Skeletal muscle satellite cell (primary cell): Measurements from ENCODE around the gene CREB3L2.

Source experiments
- H3K27me3 ChIP-seq: 2 replicates; pipeline ENCODE4 v1.7.0; 2013; ENCODE audit warnings: low read length; ENCODE audit not compliant: control insufficient read depth, insufficient read depth
- H3K36me3 ChIP-seq: 2 replicates; pipeline ENCODE4 v1.7.0; 2013; ENCODE audit warnings: mild to moderate bottlenecking, control low read depth, low read length; ENCODE audit not compliant: insufficient read depth
- H3K4me1 ChIP-seq: 2 replicates; pipeline ENCODE4 v1.7.0; 2013; ENCODE audit warnings: low read length; ENCODE audit not compliant: control insufficient read depth, insufficient read depth
- H3K4me2 ChIP-seq: 2 replicates; pipeline ENCODE4 v1.7.0; 2013; ENCODE audit warnings: mild to moderate bottlenecking, low read length
- H3K4me3 ChIP-seq: 2 replicates; pipeline ENCODE4 v1.7.0; 2013; ENCODE audit warnings: low read length
- H3K9ac ChIP-seq: 2 replicates; pipeline ENCODE4 v1.7.0; 2013; ENCODE audit warnings: mild to moderate bottlenecking, low read depth, low read length, moderate library complexity
- H3K9me3 ChIP-seq: replicated peaks from 2 replicates; pipeline ENCODE4 v1.7.0; 2013; ENCODE audit warnings: mild to moderate bottlenecking, control low read depth, low read length

The CREB3L2 gene

DNA sequence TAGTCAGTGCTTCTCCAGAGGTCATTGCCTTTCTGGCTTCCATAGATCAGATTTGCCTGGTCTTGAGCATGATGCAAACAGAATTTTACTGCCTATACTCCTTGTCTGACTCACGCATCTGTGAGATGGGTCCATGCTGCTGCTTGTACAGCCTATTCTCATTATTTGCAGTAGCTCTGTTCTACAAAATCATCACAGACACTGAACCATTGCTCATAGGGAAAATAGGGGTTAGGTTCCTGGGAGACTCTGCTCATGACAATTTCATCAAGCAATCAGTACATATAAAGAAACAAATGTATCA, 7.4 kb upstream of the CREB3L2 start:
- H3K9me3 ChIP-seq, result no peaks in the 10 kb centered on the region
- no peaks in the 10 kb centered on the region for H3K4me1 ChIP-seq
- H3K36me3 ChIP-seq, result no peaks in the 10 kb centered on the region
- H3K9ac ChIP-seq, result no peak overlapping the region
- peaks cover 3% of the 10 kb centered on the region for H3K27me3 ChIP-seq
- no peak overlapping the region for H3K4me2 ChIP-seq
- H3K4me3 ChIP-seq, result no peak overlapping the region

DNA sequence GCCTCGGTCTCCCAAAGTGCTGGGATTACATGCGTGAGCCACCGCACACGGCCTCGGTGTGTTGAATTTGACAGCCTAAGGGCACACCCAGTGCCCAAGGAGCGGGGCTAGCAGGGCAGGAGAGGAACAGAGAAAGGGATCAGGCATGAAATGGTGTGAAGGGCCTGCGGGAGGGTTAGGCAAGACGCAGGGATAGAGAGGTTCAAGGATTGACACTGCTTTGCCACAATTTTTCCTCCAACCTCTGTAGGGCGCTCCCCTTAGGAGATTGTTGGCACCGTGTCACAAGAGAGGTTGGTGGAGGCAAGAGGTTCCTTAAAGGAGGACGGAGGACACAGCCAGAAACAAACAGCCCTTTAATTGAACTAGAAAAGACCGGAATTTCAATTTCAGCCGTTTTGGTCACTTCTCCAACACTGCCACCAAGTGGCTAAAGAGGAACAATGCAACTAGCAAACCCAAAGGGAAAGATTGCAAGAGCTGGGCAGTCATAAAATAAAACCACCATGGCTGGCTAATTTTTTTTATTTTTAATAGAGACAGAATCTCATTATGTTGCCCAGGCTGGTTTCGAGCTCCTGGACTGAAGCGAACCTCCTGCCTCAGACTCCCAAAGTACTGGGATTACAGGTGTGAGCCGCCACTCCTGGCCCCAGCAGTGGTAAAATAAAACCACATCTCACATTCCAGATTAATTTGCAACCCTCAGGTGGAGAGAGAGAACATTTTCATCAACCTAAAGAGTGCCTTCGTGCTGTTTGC, 6.9 kb upstream of the CREB3L2 start:
- H3K4me3 ChIP-seq, result no peak overlapping the region
- H3K9me3 ChIP-seq, result no peaks in the 10 kb centered on the region
- no peaks in the 10 kb centered on the region for H3K4me1 ChIP-seq
- peak overlapping the region; percentile 46 for H3K4me2 ChIP-seq
- no peaks in the 10 kb centered on the region for H3K36me3 ChIP-seq
- peaks cover 3% of the 10 kb centered on the region for H3K27me3 ChIP-seq
- H3K9ac ChIP-seq, result peak overlapping the region; percentile 65

DNA sequence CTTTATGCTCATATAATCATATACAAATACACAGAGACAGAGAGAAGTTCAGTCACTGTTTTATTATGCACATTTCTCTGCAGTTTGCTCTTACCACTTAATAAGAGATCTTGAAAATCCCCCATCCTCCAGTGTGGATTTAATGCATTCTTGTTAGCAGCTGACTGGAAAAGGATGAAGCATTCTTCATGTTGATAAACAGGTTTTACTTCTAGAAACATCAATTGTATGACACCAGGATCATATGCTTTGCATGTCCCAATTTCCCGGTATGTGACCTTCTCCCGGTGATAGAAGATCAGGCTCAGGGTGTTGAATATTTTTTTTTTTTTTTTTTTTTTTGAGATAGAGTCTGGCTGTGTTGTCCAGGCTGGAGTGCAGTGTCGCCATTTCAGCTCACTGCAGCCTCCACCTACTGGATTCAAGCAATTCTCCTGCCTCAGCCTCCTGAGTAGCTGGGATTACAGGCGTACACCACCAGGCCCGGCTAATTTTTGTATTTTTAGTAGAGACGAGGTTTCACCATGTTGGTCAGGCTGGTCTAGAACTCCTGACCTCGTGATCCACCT, 6.2 kb upstream of the CREB3L2 start:
- Histone ChIP-seq H3K4me3 (no peak overlapping the region), H3K9ac (no peak overlapping the region), H3K36me3 (no peaks in the 10 kb centered on the region), H3K4me1 (no peaks in the 10 kb centered on the region), H3K9me3 (no peaks in the 10 kb centered on the region), H3K27me3 (peaks cover 3% of the 10 kb centered on the region), H3K4me2 (no peak overlapping the region)

GRCh38 chr7:138006106-138006505, 4.2 kb upstream of the CREB3L2 start:
- Histone ChIP-seq H3K4me3 (no peak overlapping the region), H3K27me3 (no peaks in the 10 kb centered on the region), H3K4me2 (no peak overlapping the region), H3K36me3 (peaks cover 3% of the 10 kb centered on the region), H3K9me3 (no peaks in the 10 kb centered on the region), H3K4me1 (no peaks in the 10 kb centered on the region), H3K9ac (no peak overlapping the region)

GRCh38 chr7:138004936-138005335, 3.0 kb upstream of the CREB3L2 start:
- Histone ChIP-seq H3K4me2 (no peak overlapping the region), H3K9me3 (no peaks in the 10 kb centered on the region), H3K4me3 (no peak overlapping the region), H3K36me3 (peaks cover 4% of the 10 kb centered on the region), H3K4me1 (peaks cover under 1% of the 10 kb centered on the region), H3K9ac (no peak overlapping the region), H3K27me3 (no peaks in the 10 kb centered on the region)

- Histone ChIP-seq H3K9ac (no peak overlapping the region), H3K9me3 (no peaks in the 10 kb centered on the region), H3K4me3 (no peak overlapping the region), H3K4me1 (peaks cover 9% of the 10 kb centered on the region), H3K27me3 (no peaks in the 10 kb centered on the region), H3K4me2 (no peak overlapping the region), H3K36me3 (peaks cover 10% of the 10 kb centered on the region)
These were observed 2.2 kb upstream of the CREB3L2 start for GRCh38 chr7:138004046-138004445.

GRCh38 chr7:138002828-138003189, 923 bp upstream of the CREB3L2 start:
- no peaks in the 10 kb centered on the region for H3K27me3 ChIP-seq
- peak overlapping the region; percentile 42 for H3K4me2 ChIP-seq
- H3K36me3 ChIP-seq, result peaks cover 22% of the 10 kb centered on the region
- no peak overlapping the region for H3K4me3 ChIP-seq
- H3K9me3 ChIP-seq, result no peaks in the 10 kb centered on the region
- peak overlapping the region; percentile 20 for H3K9ac ChIP-seq
- H3K4me1 ChIP-seq, result peaks cover 22% of the 10 kb centered on the region

DNA sequence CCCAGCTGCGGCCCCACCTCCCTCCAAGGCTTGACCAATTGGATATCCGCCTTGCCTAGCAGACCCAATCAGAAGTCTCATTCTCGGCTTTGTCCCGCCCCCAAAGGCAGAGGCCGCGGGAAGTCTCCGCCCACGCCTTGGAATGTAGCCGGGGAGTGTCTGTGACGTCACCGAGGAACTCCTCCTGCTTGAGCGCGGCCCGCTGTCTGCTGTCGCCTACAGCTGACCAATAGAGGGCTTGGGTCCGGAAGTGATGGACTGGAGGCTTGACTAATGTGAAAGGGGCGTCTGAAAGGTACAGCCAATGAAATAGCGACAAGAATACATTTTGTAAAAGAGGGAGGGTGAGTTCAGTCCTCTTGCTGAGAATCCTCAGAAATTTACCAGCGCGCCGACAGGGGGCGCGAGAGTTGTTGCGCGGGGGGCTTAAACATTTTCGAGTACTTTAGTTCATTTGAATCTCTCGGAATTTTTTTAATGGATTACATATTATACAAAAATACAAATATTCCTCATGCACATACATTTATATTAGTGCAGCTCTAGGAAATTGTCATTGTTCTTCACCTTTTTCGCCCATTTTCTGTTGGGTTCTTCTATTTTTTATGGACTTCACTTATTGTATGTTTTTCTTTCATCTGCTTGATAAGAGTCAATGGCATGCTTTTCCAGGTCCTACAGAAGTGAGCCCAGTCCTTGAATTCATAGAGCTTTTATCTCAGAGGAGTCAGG, 376 bp upstream of the CREB3L2 start:
- peaks cover 24% of the 10 kb centered on the region for H3K4me1 ChIP-seq
- no peaks in the 10 kb centered on the region for H3K27me3 ChIP-seq
- no peaks in the 10 kb centered on the region for H3K9me3 ChIP-seq
- H3K36me3 ChIP-seq, result peaks cover 22% of the 10 kb centered on the region
- H3K4me2 ChIP-seq, result peak overlapping the region; percentile 96
- H3K9ac ChIP-seq, result peak overlapping the region; percentile 97
- H3K4me3 ChIP-seq, result peak overlapping the region; percentile 88

GRCh38 chr7:138000081-138000701, 1.7 kb downstream of the CREB3L2 start:
- Histone ChIP-seq H3K4me1 (peaks cover 41% of the 10 kb centered on the region), H3K4me3 (peak overlapping the region; percentile 88), H3K9me3 (no peaks in the 10 kb centered on the region), H3K9ac (peak overlapping the region; percentile 97), H3K36me3 (peaks cover 34% of the 10 kb centered on the region), H3K4me2 (peak overlapping the region; percentile 96), H3K27me3 (no peaks in the 10 kb centered on the region)

DNA sequence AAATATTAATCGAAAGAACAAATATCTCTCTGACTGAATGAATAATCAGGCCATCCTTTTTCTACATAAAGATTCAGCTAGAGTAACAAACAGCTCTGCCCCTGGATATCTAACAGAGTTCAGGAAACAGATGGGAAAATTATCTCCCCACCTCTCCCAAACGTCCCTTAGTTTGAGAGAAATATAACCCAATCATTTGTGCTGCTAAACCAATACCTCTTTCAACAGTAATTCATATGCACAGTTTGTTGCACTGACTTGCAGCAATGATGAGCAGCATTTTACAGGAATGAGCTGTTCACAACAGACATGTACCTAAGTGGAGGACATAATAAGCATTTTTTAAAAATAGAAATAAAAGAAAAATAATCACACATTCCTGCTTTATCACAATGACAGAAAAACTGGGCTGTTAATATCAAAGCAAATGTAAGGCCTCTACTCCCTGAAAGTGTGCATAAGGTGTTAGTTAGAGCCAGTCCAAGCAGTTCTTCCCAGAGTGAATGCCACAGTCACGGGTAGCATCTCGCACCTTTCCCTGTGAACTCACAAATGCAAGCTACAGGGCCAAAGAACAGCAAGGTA, 2.3 kb downstream of the CREB3L2 start:
- Histone ChIP-seq H3K4me2 (peak overlapping the region; percentile 96), H3K9me3 (no peaks in the 10 kb centered on the region), H3K4me3 (peak overlapping the region; percentile 88), H3K4me1 (peaks cover 41% of the 10 kb centered on the region), H3K27me3 (no peaks in the 10 kb centered on the region), H3K9ac (peak overlapping the region; percentile 97), H3K36me3 (peaks cover 34% of the 10 kb centered on the region)

- H3K4me3 ChIP-seq, result peak overlapping the region; percentile 88
- peak overlapping the region; percentile 96 for H3K4me2 ChIP-seq
- H3K9me3 ChIP-seq, result no peaks in the 10 kb centered on the region
- H3K4me1 ChIP-seq, result peaks cover 50% of the 10 kb centered on the region
- H3K36me3 ChIP-seq, result peaks cover 34% of the 10 kb centered on the region
- peak overlapping the region; percentile 97 for H3K9ac ChIP-seq
- H3K27me3 ChIP-seq, result no peaks in the 10 kb centered on the region
These were observed 3.6 kb downstream of the CREB3L2 start for GRCh38 chr7:137998250-137998649.
